ENCODE measurements around the gene CRHR1.
"Not testable (repeated sequence)": the region's sequence is repeated elsewhere in the genome, so short reads cannot be mapped to it uniquely, and the experiment has no call there.

CRHR1 gene

GRCh38 chr17:45857977-45858708 is 74.0 kb downstream of the CRHR1 start:
- TF ChIP-seq CTCF (conservative IDR thresholded peaks at IDR 0.05; ENCODE audit: low read depth, low read length): no peak
- no peak for DNase-seq (ENCODE audit: low read depth)

GRCh38 chr17:45861165-45861564 is 77.0 kb downstream of the CRHR1 start:
- no peak overlapping the region for H3K4me3 ChIP-seq (ENCODE audit: low read length)
- no peak for DNase-seq (ENCODE audit: low read depth)
- no peak for TF ChIP-seq CTCF (conservative IDR thresholded peaks at IDR 0.05; ENCODE audit: low read depth, low read length)

More at GRCh38 chr17:45857977-45858708, 74.0 kb downstream of the CRHR1 start:
- H3K4me3 ChIP-seq (ENCODE audit: low read length): no peak overlapping the region

GRCh38 chr17:45862127-45862526 is 78.0 kb downstream of the CRHR1 start:
- DNase-seq (ENCODE audit: low read depth); H3K4me3 ChIP-seq (ENCODE audit: low read length): not testable (repeated sequence)

GRCh38 chr17:45863857-45864654 is 79.9 kb downstream of the CRHR1 start:
- H3K4me3 ChIP-seq (ENCODE audit: low read length): no peak overlapping the region
- no peak for TF ChIP-seq CTCF (conservative IDR thresholded peaks at IDR 0.05; ENCODE audit: low read depth, low read length)
- no peak for DNase-seq (ENCODE audit: low read depth)

GRCh38 chr17:45867171-45867570 is 83.1 kb downstream of the CRHR1 start:
- no peak for TF ChIP-seq CTCF (conservative IDR thresholded peaks at IDR 0.05; ENCODE audit: low read depth, low read length)
- no peak overlapping the region for H3K4me3 ChIP-seq (ENCODE audit: low read length)
- DNase-seq (ENCODE audit: low read depth): no peak

GRCh38 chr17:45867702-45868101 is 83.6 kb downstream of the CRHR1 start:
- no peak for DNase-seq (ENCODE audit: low read depth)
- H3K4me3 ChIP-seq (ENCODE audit: low read length): no peak overlapping the region
- no peak for TF ChIP-seq CTCF (conservative IDR thresholded peaks at IDR 0.05; ENCODE audit: low read depth, low read length)

GRCh38 chr17:45868276-45868675 is 84.2 kb downstream of the CRHR1 start:
- no peak for DNase-seq (ENCODE audit: low read depth)
- TF ChIP-seq CTCF (conservative IDR thresholded peaks at IDR 0.05; ENCODE audit: low read depth, low read length): no peak
- H3K4me3 ChIP-seq (ENCODE audit: low read length): no peak overlapping the region

Data from retinal pigment epithelial cell (primary cell).